HG03060 (cell line): ENCODE measurements around the gene FASTK.

Experiments
- ATAC-seq: cut with Tn5 transposase; IDR thresholded peaks from one replicate; pipeline ENCODE4 v1.9.1; 2021; ENCODE audit warnings: low read depth, moderate number of reproducible peaks; ENCODE audit not compliant: unreplicated experiment

Gene FASTK

GRCh38 chr7:151083071-151083823 lies 2.6 kb upstream of the FASTK start, which contains the start of gene TMUB1:
TSS of gene TMUB1 (minus strand) at chr7:151083493. CDS start at chr7:151082563, 930 bp downstream.
- no peak for ATAC-seq

GRCh38 chr7:151082141-151083070 lies 1.8 kb upstream of the FASTK start:
- no peak for ATAC-seq

- no peak for ATAC-seq
These were observed 827 bp upstream of the FASTK start for GRCh38 chr7:151081170-151082101.

DNA sequence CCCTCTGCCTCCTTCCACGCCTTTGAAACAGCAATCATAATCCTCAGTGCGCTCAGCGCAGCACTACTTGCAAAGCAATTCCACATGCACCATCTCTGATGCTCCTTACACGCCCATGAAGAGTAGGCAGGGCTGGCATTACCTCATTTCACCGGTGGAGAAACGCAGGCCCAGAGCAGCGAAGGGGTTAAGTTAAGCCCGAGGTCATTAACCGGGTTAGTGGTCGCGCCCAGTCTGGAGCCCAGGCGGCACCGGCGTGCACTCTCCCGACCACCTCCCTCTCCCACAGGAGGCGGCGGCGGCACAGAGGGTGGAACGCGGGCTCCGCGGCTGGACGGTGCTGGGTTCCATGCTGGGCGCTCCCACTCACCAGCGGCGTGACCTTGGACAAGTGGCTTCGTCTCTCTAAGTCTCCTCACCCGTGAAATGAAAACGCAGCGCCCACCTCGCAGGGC lies 515 bp downstream of the FASTK start:
- ATAC-seq, result no peak

GRCh38 chr7:151079199-151079910 lies 1.3 kb downstream of the FASTK start:
- no peak for ATAC-seq

DNA sequence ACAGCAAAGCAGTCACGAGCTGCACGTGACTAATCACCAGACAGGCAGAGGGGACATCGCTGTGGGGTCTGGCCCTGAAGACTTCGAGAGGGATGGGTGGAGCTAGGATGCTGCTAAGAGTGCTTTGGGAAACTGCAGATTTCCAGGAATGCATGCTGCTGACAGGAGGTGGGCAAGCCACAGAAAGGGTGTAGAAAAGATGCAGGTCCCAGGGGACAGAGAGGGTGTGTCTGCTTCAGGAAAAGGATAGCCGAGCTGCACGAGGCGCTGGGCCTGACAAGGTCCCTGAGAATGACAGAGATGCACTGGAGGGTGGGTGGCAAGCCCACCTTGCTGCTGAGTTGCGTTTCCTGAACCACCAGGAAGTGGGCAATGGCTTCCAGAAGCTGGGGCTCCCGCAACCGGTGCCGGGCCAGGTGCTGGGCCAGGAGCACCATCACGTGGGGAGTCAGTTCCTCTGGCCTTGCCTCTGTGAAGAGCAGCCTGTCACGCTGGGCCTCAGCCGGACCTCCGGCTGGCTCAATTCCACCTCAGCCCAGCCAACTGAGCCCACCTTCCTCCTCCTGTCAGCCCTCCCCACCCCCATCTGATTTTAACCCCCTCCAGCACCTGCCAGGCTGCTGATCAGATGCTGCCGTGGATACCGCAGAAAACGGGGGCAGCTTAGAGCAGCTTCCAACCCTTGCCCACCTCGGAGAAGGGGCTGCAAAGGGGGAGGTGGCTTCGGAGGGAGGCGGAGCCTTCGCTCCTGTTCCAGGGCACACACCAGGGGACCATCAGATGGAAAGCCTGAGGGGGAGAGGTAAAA lies 2.2 kb downstream of the FASTK start:
- no peak for ATAC-seq

GRCh38 chr7:151077705-151078232 lies 2.8 kb downstream of the FASTK start:
- ATAC-seq, result no peak

DNA sequence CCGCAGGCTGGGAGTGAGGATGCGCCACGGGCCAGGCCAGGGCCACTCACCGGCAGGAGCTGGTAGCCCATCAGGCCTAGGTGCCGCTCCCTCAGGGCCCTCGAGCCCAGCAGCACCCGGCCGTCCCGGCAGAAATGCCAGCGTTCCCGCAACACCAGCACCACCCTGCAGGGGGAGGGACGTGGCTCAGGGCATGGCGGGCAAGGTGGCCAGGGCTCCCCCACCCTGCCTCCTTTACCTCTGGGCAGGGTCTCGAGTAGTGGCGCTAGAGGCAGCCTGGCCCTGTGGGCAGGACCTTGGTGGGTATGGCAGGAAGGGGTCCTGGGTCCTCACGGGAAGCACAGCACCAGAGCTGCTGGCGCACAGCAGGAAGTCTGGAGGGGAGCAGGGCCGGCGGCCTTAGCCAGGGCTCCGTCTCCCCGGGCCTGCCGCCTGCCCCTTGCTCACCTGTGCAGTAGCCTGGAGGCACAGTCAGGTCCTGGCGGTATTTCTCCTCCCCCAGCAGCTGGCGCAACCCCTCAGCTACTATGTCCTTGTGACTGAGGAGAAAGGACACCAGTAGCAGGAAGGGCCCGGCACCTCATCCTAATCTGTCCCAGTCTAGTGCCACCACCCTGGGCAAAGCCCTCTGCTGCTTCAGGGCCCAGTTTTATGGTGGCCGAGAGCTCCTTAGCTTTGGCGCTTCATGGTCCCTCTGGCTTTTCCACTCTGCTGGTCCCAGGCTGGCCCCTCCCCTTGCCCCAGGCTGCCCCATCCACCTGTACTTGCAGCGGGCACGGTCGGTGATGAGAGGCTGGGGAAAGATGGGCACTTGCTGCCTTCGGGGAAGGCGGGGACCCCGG lies 3.5 kb downstream of the FASTK start:
- ATAC-seq, result no peak

DNA sequence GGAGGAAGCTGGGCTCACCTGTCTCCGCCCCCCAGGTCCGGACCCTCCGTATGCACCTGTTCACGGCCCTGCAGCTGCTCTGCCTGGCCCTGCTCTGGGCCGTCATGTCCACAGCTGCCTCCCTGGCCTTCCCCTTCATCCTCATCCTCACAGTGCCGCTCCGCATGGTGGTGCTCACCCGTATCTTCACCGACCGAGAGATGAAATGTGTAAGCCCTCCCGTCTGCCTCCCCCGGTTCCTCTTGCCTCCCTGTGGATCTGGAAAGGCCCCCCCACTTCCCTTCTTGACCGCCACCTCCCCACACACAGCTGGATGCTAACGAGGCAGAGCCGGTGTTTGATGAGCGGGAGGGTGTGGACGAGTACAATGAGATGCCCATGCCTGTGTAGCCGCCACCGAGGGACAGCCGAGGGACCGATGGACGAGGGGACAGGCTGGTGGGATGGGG lies 4.6 kb downstream of the FASTK start:
- ATAC-seq, result no peak

DNA sequence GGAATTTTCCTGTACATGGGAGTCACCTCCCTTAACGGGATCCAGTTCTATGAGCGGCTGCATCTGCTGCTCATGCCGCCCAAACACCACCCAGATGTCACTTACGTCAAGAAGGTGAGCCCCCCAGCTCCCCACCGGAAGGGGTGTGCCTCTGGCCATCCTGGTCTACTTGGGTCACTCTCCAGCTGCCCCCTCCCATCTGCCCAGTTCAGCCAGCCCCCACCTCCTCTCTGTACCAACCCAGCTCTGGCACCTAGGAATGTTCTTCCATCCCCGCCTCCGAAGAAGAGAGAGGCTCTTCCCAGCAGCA lies 5.0 kb downstream of the FASTK start:
- ATAC-seq, result no peak

DNA sequence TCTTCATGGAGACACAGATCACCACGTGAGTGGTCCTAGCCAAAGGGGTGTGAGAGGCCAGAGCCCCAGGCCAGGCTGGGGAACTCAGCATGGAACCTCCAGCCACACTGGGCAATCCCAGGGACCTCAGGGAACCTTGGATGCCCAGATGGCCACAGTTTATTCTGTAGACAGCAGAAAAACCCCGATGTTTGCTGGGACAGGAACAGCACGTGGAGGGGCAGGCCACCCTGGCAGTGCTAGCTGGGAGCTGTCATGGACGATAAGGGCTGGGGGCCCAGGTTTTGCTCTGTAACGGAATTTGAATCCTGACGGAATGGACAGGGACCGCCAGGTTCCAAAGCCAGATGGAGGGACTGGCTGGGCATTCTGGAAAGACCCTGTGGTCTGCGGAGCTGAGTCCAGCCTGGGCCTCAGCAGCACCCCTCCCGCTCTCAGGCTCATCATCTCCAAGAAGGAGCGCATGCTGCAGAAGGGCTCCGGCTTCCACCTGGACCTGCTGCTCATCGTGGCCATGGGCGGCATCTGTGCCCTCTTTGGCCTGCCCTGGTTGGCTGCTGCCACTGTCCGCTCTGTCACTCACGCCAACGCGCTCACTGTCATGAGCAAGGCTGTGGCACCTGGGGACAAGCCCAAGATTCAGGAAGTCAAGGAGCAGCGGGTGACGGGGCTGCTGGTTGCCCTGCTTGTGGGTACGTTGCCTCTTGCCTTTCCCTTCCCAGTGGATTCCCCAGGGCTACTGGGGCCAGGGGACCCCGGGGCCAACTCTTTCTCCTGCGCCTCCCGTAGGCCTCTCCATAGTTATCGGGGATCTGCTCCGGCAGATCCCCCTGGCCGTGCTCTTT lies 5.6 kb downstream of the FASTK start:
- no peak for ATAC-seq

- ATAC-seq, result no peak
These were observed 6.6 kb downstream of the FASTK start for GRCh38 chr7:151073990-151074389.

GRCh38 chr7:151071032-151071866 lies 9.4 kb downstream of the FASTK start:
- ATAC-seq, result no peak

- no peak for ATAC-seq
These were observed 10.0 kb downstream of the FASTK start for GRCh38 chr7:151070574-151070960.

DNA sequence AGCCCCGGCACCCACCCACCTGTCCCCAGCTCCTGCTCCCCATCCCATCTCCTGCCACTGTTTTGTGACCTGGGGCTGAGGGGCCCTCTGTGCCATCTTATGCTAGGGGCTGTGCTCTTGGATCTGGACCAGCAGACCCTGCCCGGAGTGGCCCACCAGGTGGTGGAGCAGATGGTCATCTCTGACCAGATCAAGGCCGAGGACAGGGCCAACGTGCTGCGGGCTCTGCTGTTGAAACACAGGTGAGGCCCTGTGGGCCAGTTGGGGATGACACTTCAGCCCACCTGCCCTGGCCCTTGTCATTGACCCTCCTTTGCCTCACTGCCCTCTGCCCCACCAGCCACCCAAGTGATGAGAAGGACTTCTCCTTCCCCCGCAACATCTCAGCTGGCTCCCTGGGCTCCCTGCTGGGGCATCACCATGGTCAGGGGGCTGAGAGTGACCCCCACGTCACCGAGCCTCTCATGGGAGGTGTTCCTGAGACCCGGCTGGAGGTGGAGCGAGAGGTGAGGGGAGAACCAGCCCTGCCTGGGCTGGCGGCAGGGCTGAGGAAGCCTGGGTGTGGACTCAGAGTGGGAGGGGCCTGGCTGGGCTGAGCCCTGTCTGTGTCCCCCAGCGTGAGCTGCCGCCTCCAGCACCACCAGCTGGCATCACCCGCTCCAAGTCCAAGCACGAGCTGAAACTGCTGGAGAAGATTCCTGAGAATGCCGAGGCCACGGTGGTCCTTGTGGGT lies 10.6 kb downstream of the FASTK start:
- no peak for ATAC-seq
